Measurements from ENCODE around the gene DGKD. TPM values are rescaled to one million over a fixed set of nuclear protein-coding genes. Genes with fewer than 3 reads are reported as not detected.

Gene DGKD
- polyA plus RNA-seq, 1 experiment: 10.8 TPM

- ChIA-PET POLR2A (no interaction called here), CTCF (no interaction called here)
- no peak for TF ChIP-seq CTCF (IDR thresholded peaks at IDR 0.05; ENCODE audit: low read depth, low read length)
- DNase-seq (ENCODE audit: low read depth, low spot score): no peak
- no peaks in the 10 kb centered on the region for H3K27me3 ChIP-seq (ENCODE audit: control insufficient read depth, insufficient read depth, low read length)
- H3K27ac ChIP-seq (ENCODE audit: low read depth, low read length): no peak overlapping the region
- H3K4me3 ChIP-seq (ENCODE audit: low read depth, low read length): no peak overlapping the region
- H3K9me3 ChIP-seq (ENCODE audit: control insufficient read depth, insufficient read depth, low read length): no peaks in the 10 kb centered on the region
These were observed 45.3 kb downstream of the DGKD start for GRCh38 chr2:233399306-233400225.

GRCh38 chr2:233400341-233400740 is 46.0 kb downstream of the DGKD start:
- DNase-seq (ENCODE audit: low read depth, low spot score): no peak
- Histone ChIP-seq H3K27me3 (ENCODE audit: control insufficient read depth, insufficient read depth, low read length) (no peaks in the 10 kb centered on the region), H3K4me3 (ENCODE audit: low read depth, low read length) (no peak overlapping the region), H3K27ac (ENCODE audit: low read depth, low read length) (no peak overlapping the region), H3K9me3 (ENCODE audit: control insufficient read depth, insufficient read depth, low read length) (no peaks in the 10 kb centered on the region)
- ChIA-PET CTCF (no interaction called here), POLR2A (no interaction called here)
- TF ChIP-seq CTCF (IDR thresholded peaks at IDR 0.05; ENCODE audit: low read depth, low read length): no peak

- H3K9me3 ChIP-seq (ENCODE audit: control insufficient read depth, insufficient read depth, low read length): no peaks in the 10 kb centered on the region
- H3K27ac ChIP-seq (ENCODE audit: low read depth, low read length): no peak overlapping the region
- H3K27me3 ChIP-seq (ENCODE audit: control insufficient read depth, insufficient read depth, low read length): no peaks in the 10 kb centered on the region
- CTCF ChIA-PET: interaction anchor here (1.2 kb wide), 1 partner anchor 19 kb away, joined by 7 read pairs; no protein-coding TSS in a partner anchor
- POLR2A ChIA-PET: no interaction called here
- no peak for TF ChIP-seq CTCF (IDR thresholded peaks at IDR 0.05; ENCODE audit: low read depth, low read length)
- no peak overlapping the region for H3K4me3 ChIP-seq (ENCODE audit: low read depth, low read length)
- DNase-seq (ENCODE audit: low read depth, low spot score): no peak
These were observed 46.7 kb downstream of the DGKD start for GRCh38 chr2:233400961-233401360.

- Histone ChIP-seq H3K27ac (ENCODE audit: low read depth, low read length) (no peak overlapping the region), H3K4me3 (ENCODE audit: low read depth, low read length) (no peak overlapping the region), H3K27me3 (ENCODE audit: control insufficient read depth, insufficient read depth, low read length) (no peaks in the 10 kb centered on the region), H3K9me3 (ENCODE audit: control insufficient read depth, insufficient read depth, low read length) (no peaks in the 10 kb centered on the region)
- TF ChIP-seq CTCF (IDR thresholded peaks at IDR 0.05; ENCODE audit: low read depth, low read length): no peak
- CTCF ChIA-PET: interaction anchor here (1.0 to 6.8 kb wide), 4 partner anchors 17 to 310 kb away, joined by 3 to 66 read pairs (median 6); partner anchors contain the start of gene UGT1A5
- POLR2A ChIA-PET: no interaction called here
- DNase-seq (ENCODE audit: low read depth, low spot score): no peak
These were observed 48.1 kb downstream of the DGKD start for GRCh38 chr2:233402346-233402745.

- no peak overlapping the region for H3K4me3 ChIP-seq (ENCODE audit: low read depth, low read length)
- no peaks in the 10 kb centered on the region for H3K9me3 ChIP-seq (ENCODE audit: control insufficient read depth, insufficient read depth, low read length)
- no peak overlapping the region for H3K27ac ChIP-seq (ENCODE audit: low read depth, low read length)
- no peak for TF ChIP-seq CTCF (IDR thresholded peaks at IDR 0.05; ENCODE audit: low read depth, low read length)
- ChIA-PET POLR2A (no interaction called here), CTCF (interaction anchor here (0.6 to 6.8 kb wide), 5 partner anchors 8 to 310 kb away, joined by 3 to 66 read pairs (median 4); partner anchors contain the start of gene UGT1A5)
- no peaks in the 10 kb centered on the region for H3K27me3 ChIP-seq (ENCODE audit: control insufficient read depth, insufficient read depth, low read length)
- no peak for DNase-seq (ENCODE audit: low read depth, low spot score)
These were observed 48.5 kb downstream of the DGKD start for GRCh38 chr2:233402789-233403188.

All from AG04450 (cell line).